ENCODE measurements around the gene HLA-DQB1. TPM values are rescaled to one million over a fixed set of nuclear protein-coding genes. Genes with fewer than 3 reads are reported as not detected.
"Not testable (repeated sequence)": the region's sequence is repeated elsewhere in the genome, so short reads cannot be mapped to it uniquely, and the experiment has no call there.

HLA-DQB1 gene
- polyA plus RNA-seq, 3 donors = 6.9 to 11.4 (median 7.7) TPM

DNA sequence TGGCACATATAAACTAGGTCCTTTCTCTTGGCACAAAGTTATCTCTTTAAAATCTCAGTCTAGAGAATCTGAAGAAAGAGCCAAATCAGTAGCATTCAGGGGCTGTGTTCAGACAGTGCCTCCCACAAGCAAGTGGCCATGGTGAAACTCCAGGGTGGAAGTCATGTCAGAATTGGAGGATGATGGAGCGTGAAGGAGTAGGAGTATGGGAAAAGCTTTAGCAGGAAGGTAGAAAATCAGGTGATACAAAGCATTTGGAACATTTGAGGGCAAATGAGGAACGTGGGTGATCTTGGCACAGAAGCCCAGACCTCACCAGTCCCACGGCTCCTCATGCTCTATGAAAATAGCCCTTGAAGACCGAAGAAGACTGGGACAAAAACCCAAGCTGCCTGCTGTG lies 2.8 kb upstream of the HLA-DQB1 start:
- no peak for DNase-seq (ENCODE audit: extremely low read depth in 1 of 11, low read depth in 9 of 11, low spot score in 4 of 11)

DNA sequence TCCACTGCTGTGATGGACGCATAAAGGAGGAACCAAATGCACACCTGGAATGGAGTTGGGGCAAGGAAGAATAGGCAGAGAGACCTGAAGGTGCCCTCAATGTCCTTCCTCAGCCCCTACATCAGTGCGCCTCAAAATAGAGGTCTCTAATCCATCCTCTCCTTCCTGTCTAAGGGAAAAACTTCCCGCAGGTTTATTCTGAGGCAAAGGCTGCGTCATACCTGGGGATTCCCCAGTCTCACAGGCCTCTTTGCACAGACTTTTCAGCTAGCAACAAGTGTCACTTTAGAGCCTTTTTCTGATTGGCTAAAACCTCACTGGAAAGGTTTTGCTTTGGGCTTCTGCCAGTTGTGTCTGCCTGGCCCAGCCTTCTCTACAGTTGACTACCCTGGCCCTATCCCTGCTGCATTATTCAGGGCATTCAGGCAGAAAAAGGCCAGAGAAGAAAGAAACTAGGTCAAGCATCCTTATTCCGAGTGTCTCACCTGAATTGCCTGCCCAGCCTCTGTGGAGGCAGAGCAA lies 1.8 kb upstream of the HLA-DQB1 start:
- DNase-seq (ENCODE audit: extremely low read depth in 1 of 11, low read depth in 9 of 11, low spot score in 4 of 11) = peak in 3 of 11 donors; percentile 25 to 64 (median 28)

DNA sequence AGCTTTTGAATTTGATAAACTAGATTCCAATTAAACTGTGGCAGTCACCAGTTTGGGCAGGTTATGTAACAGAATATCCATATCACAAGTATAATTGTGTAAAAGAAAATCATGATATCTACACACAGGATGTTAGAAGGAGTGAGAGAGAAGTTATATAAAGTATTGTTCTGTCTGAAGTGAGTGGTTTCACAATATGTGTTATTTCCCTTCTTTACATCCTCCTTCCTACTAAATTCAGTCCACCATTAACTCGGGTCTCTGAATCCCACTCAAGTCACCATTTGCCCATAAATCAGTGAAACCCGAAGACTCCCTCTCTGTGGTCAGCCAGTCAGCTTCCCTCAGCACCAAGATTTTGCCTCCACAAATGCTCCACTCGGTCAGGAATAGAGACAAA lies 796 bp downstream of the HLA-DQB1 start:
- DNase-seq (ENCODE audit: extremely low read depth in 1 of 11, low read depth in 9 of 11, low spot score in 4 of 11) = peak in 1 of 11 donors; percentile 14

DNA sequence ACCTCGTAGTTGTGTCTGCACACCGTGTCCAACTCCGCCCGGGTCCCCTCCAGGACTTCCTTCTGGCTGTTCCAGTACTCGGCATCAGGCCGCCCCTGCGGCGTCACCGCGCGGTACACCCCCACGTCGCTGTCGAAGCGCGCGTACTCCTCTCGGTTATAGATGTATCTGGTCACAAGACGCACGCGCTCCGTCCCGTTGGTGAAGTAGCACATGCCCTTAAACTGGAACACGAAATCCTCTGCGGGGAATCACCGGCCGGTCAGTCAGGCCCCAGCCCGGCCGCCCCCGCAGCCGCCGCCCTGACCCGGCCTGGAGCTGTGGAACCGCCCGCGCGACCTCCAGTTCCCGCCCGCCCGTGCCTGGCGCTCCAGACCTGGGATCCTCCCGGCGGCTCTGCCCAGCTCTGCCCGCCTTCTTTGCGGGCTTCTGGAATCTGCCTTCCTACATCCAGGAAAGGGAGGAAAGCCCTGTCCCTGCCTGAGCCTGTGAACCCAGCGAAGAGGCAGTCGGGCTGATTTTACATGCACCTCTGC lies 1.6 kb downstream of the HLA-DQB1 start:
- DNase-seq (ENCODE audit: extremely low read depth in 1 of 11, low read depth in 9 of 11, low spot score in 4 of 11) = peak in 3 of 11 donors; percentile 8 to 17 (median 11)

DNA sequence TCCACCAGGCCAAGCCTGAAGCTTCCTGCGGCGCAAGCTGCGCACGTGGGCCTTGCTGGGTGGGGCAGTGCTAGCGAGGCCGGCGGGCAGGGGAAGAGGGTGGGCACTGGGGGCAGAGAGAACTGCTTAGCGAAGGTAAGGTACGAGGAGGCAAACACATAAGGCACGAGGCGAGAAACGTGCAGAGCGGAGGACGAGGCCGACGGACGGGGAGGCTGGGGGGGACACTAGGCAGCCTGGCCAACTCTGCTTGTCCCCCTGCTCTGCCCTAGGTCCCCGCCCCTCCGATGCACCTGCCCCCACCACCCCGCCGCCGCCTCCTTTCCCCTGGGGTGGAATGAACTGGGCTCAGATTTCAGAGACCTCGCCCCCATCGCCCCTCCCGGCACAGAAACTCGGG lies 2.1 kb downstream of the HLA-DQB1 start:
- DNase-seq (ENCODE audit: extremely low read depth in 1 of 11, low read depth in 9 of 11, low spot score in 4 of 11) = no peak

DNA sequence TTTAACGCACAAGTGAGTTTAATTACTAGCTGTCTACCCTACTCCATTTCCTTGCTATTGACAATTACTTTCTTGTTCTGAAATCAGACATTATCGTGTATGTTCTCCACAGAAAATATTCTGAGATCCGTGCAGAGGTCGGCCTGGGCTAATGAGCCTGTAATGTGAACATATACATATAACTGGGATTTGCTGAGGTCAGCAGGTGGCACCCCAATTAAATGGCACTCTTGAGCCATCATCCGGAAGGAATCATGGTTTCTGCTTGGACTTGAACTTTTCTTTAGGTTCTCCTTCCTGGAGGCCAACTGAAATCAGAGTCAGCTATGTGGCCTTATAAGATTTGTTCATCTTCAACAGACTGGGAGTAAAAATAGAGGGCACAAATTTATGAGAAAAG lies 3.6 kb downstream of the HLA-DQB1 start:
- DNase-seq (ENCODE audit: extremely low read depth in 1 of 11, low read depth in 9 of 11, low spot score in 4 of 11) = no peak

DNA sequence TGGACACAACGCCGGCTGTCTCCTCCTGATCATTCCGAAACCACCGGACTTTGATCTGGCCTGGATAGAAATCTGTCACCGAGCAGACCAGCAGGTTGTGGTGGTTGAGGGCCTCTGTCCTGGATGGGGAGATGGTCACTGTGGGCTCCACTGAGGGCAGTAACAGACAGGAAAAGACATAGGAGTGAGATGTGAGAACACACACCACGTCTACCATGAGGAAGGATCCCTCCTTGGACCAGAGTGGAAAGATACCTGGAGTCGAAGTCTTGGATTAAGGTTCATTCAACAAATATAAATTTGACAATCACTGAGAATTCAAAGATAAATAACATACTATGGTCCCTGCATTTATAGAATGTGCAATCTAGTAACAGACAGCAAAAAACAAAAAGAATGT lies 4.4 kb downstream of the HLA-DQB1 start:
- DNase-seq (ENCODE audit: extremely low read depth in 1 of 11, low read depth in 9 of 11, low spot score in 4 of 11) = no peak

DNA sequence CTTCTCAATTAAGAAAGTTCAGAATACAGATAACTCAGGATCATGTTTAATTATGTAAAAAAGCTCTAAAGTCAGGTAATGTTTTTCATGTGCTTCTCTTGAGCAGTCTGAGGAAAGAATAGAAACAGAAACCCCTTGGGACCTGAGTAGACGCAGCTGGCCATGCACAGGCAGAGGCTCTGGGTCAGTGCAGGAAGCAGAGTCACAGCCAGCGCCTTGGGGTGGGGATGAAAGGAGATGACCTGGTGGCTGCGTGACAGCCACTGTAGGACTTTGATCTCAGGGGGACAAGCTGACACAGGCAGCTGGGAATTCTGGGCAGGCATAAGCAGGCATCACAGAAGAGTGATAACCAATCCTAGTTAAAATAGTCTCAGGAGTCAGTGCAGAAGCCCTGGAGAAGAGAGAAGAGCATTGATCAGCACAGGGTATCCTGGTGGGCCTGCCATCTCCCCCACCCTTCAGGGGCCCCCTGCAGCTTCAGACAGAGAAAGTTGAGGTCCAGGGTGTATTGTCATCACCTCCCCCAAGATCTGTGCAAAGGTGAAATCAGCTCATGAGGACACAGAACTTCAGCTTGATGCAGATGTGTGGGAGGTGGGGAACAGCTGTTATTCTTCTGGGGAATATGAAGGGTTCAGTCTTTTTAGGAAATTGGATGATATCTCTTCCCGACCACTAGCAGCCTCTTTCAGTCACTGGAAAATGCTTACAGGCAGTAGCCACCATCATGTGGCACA lies 6.4 kb downstream of the HLA-DQB1 start:
- no peak for DNase-seq (ENCODE audit: extremely low read depth in 1 of 11, low read depth in 9 of 11, low spot score in 4 of 11)

DNA sequence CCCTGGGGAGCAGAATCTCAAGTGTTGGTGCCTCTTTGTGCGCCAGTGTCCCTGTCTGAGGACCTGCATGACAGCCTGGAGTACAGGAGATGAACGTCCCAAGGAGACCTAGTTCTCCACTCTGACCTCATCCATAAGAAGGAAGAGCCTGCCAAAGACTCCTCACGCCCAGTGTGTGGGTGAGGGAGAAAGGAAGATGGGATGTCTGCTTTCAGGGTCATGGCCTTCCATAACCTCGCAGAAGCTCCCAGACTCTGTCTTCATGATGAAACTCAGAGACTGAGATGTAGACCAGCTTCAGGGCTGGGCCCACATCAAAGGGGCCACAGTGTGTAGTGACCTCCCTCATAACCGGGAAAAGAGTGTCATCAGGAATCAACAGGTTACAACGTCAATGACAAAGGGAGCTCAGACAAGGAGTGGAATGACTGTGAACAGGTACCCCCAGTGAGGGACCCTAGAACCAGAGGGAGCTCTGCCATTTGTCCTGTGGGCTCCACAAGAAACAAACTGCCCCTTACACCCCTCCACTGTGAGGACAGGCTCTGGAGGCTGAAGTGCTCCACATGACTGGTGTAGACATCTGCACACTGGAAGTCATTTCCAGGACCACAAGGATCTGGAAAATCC lies 8.1 kb downstream of the HLA-DQB1 start:
- DNase-seq (ENCODE audit: extremely low read depth in 1 of 11, low read depth in 9 of 11, low spot score in 4 of 11) = no peak

DNA sequence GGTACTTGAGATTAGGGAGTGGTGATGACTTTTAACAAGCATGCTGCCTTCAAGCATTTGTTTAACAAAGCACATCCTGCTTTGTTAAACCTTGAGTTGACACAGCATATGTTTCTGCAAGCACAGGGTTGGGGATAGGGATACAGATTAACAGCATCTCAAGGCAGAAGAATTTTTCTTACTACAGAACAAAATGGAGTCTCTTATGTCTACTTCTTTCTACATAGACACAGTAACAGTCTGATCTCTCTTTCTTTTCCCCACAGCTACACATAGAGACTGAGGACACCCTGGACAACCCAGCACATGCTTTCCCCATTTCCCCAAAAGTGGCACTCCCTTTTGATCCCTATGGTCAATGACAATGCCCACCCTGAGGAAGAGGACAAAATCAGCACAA lies 8.6 kb downstream of the HLA-DQB1 start:
- not testable (repeated sequence) for DNase-seq (ENCODE audit: extremely low read depth in 1 of 11, low read depth in 9 of 11, low spot score in 4 of 11)

DNA sequence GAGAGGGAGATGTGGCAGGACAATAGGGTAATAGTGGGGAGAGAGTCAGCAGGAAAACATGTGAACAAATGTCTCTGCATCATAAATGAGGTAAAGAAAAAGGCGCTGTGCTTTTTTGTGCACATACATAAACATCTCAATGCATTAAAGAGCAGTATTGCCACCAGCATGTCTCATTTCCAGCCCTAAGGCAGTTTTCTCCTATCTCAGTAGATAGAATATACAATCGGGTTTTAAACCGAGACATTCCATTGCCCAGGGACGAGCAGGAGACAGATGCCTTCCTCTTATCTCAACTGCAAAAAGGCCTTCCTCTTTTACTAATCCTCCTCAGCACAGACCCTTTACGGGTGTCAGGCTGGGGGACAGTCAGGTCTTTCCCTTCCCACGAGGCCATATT lies 9.1 kb downstream of the HLA-DQB1 start:
- DNase-seq (ENCODE audit: extremely low read depth in 1 of 11, low read depth in 9 of 11, low spot score in 4 of 11) = not testable (repeated sequence)

DNA sequence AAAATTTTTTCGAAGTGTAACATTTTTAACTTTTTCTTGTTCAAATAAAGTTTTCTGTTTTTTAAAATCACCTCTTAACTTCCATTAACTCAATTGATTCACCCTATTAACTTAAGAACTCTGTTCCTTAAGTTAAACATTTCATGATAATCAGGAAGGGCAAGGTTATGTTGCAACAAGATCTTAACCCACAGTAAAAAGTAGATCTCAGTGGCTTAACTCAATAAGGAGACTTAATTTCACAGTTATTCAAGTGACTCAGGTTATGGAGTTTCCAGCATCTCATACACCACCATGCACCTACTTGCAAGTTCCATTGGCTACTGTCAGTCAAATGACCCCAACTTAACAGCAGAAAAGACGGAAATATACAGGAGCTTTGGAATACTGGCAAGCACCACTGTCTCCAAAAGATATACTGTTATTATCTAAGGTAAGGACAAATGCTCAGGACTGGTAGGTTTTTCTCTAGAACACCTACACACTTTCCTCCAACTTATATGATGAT lies 11.2 kb downstream of the HLA-DQB1 start:
- DNase-seq (ENCODE audit: extremely low read depth in 1 of 11, low read depth in 9 of 11, low spot score in 4 of 11) = no peak

DNA sequence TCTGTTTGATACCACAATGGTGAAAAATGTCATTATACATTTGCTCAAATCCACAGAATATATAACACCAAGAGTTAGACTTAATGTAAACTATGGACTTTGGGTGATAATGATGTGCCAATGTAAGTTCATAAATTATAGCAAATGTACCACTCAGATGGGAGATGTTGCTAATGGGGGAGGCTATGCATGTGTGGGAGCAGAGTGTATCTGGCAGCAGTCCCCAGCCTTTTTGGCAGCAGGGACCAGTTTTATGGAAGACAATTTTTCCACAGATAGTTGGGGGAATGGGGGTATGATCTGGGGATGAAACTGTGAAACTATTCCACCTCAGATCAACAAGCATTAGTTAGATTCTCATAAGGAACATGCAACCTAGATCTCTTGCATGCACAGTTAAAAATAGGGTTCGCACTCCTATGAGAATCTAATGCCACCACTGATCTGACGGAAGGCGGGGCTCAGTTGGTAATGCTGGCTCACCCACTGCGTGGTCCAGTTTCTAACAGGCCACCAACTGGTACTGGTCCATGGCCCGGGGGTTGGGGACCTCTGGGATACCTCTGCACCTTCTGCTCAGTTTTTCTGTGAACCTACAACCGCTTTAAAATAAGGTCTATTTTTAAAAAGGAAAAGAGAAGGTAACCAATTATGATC lies 21.3 kb downstream of the HLA-DQB1 start:
- DNase-seq (ENCODE audit: extremely low read depth in 1 of 11, low read depth in 9 of 11, low spot score in 4 of 11) = no peak

DNA sequence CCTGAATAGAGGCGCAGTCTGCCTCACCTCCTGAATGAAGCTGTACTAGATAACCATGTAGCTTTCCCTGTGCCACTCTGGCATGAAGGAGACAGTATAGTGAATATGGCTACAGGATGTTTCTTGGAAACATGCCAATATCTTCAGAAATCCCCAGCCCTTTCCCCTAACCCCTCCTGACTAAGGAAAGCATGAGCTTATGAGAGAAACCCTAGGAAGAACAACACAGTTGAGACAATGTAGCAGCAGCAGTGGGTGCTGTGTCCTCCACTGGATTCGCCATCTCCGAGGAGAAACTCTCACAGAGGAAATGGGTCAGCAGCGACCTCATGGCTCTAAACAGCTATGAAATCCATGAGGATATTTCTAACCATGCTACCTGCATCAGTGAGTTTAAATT lies 22.6 kb downstream of the HLA-DQB1 start:
- no peak for DNase-seq (ENCODE audit: extremely low read depth in 1 of 11, low read depth in 9 of 11, low spot score in 4 of 11)

DNA sequence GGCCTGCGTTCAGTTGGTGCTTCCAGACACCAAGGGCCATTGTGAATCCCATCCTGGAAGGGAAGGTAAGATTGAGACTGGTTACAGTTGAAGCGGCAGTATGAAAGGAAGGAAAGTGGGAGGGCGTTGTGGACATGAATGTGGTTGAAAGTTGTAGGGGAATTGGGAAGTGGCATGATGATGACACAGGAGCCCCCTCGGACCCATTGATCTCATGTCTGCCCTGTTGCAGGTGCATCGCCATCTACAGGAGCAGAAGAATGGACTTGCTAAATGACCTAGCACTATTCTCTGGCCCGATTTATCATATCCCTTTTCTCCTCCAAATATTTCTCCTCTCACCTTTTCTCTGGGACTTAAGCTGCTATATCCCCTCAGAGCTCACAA lies 23.7 kb downstream of the HLA-DQB1 start:
- no peak for DNase-seq (ENCODE audit: extremely low read depth in 1 of 11, low read depth in 9 of 11, low spot score in 4 of 11)

DNA sequence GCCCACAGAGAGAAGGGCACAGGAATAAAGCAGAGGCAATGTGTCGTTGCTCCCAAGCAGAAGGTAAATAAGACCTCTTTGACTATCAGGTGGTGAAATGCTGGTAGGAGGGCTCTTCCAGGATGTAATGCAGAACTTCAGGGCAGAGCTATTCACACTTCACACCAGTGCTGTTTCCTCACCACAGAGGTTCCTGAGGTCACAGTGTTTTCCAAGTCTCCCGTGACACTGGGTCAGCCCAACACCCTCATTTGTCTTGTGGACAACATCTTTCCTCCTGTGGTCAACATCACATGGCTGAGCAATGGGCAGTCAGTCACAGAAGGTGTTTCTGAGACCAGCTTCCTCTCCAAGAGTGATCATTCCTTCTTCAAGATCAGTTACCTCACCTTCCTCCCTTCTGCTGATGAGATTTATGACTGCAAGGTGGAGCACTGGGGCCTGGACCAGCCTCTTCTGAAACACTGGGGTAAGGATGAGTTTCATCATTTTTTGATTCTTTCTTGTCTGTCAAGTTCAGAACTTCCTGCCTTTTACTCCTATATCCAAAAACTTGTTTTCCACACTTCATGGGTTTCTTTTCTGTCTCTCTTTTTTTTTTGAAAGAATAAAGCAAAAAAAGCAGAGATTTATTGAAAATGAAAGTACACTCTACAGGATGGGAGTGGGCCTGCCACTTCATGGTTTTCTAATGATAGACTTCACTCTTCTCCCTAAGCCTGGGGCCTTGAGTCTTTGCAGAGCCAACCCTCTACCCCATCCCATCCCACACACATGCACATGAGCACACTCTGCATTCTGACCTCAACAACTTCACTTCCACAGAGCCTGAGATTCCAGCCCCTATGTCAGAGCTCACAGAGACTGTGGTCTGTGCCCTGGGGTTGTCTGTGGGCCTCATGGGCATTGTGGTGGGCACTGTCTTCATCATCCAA lies 24.4 kb downstream of the HLA-DQB1 start:
- DNase-seq (ENCODE audit: extremely low read depth in 1 of 11, low read depth in 9 of 11, low spot score in 4 of 11) = not testable (repeated sequence)

DNA sequence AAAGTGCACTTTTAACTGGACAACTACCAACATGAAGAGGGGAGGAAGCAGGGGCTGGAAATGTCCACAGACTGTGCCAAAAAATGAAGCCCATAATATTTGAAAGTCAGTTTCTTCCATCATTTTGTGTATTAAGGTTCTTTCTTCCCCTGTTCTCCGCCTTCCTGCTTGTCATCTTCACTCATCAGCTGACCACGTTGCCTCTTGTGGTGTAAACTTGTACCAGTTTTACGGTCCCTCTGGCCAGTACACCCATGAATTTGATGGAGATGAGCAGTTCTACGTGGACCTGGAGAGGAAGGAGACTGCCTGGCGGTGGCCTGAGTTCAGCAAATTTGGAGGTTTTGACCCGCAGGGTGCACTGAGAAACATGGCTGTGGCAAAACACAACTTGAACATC lies 25.3 kb downstream of the HLA-DQB1 start:
- no peak for DNase-seq (ENCODE audit: extremely low read depth in 1 of 11, low read depth in 9 of 11, low spot score in 4 of 11)

Data from renal cortex interstitium (tissue), 11 donors.